Mesothelial cell of epicardium (in vitro differentiated cells): Measurements from ENCODE around the gene BMPR1B. TPM values are rescaled to one million over a fixed set of nuclear protein-coding genes. Genes with fewer than 3 reads are reported as not detected.

ENCODE experiments used
- DNase-seq, 2 experiments: peaks; one replicate each; pipeline ENCODE4 v3.0.0; 2021; ENCODE audit warnings: low spot score in 2 of 2; ENCODE audit not compliant: unreplicated experiment in 2 of 2
- H3K27ac Mint-ChIP-seq: 2 replicates; pipeline ENCODE4 v1.8.0; 2021; ENCODE audit warnings: mixed read lengths
- H3K27me3 Mint-ChIP-seq: 2 replicates; pipeline ENCODE4 v1.8.0; 2021; ENCODE audit warnings: low read depth, mixed read lengths
- H3K36me3 Mint-ChIP-seq: 2 replicates; pipeline ENCODE4 v1.8.0; 2021; ENCODE audit warnings: mixed read lengths
- H3K4me1 Mint-ChIP-seq: 2 replicates; pipeline ENCODE4 v1.8.0; 2021; ENCODE audit warnings: mixed read lengths
- H3K4me3 Mint-ChIP-seq: 2 replicates; pipeline ENCODE4 v1.8.0; 2021; ENCODE audit warnings: mild to moderate bottlenecking, moderate library complexity, mixed read lengths
- H3K9me3 Mint-ChIP-seq: 2 replicates; pipeline ENCODE4 v1.8.0; 2021; ENCODE audit warnings: mixed read lengths
- total RNA-seq: library from RNA; stranded (reverse); gene quantifications from 3 replicates; pipeline ENCODE4 v1.2.1, GENCODE V29; 2021
- TF ChIP-seq, protein P1 (sequence below): fragments of 200-600 bp; sonication (generic); IDR thresholded peaks from one replicate; pipeline ENCODE4 v1.5.0; 2021; ENCODE audit warnings: antibody characterized with exemption; ENCODE audit not compliant: unreplicated experiment

The BMPR1B gene
- total RNA-seq, 1 donor from 2014 or later: 2.6 TPM

DNA sequence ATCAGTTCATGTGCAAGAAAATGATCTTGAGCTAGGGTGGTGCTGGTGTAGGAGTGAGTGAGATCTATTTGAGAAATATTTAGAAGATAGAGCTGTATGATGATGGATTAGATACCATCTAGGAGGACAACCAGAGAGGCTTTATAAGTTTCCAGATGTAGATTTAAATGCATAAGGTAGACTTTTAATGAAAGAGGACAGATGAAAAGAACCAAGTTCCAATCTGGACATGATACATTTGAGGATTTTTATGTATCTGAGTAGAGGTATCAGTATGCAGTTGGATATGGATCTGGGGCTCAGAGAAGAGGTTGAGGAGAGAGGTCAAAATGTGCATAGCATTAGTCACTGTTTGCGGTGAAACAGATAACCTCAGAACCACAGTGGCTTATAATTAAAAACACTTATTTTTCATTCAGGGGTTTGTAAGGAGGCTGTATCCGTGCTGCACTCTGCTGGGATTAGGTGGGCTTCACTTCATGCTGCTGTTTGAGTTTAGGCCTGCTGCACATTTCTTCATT, 348.7 kb downstream of the BMPR1B start:
- TF ChIP-seq, protein P1, sequence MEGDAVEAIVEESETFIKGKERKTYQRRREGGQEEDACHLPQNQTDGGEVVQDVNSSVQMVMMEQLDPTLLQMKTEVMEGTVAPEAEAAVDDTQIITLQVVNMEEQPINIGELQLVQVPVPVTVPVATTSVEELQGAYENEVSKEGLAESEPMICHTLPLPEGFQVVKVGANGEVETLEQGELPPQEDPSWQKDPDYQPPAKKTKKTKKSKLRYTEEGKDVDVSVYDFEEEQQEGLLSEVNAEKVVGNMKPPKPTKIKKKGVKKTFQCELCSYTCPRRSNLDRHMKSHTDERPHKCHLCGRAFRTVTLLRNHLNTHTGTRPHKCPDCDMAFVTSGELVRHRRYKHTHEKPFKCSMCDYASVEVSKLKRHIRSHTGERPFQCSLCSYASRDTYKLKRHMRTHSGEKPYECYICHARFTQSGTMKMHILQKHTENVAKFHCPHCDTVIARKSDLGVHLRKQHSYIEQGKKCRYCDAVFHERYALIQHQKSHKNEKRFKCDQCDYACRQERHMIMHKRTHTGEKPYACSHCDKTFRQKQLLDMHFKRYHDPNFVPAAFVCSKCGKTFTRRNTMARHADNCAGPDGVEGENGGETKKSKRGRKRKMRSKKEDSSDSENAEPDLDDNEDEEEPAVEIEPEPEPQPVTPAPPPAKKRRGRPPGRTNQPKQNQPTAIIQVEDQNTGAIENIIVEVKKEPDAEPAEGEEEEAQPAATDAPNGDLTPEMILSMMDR: no peak
- Mint-ChIP-seq H3K4me1 (peaks cover 9% of the 10 kb centered on the region), H3K4me3 (no peak overlapping the region), H3K36me3 (no peaks in the 10 kb centered on the region), H3K27me3 (peaks cover 5% of the 10 kb centered on the region), H3K9me3 (no peaks in the 10 kb centered on the region), H3K27ac (no peak overlapping the region)
- DNase-seq: no peak

DNA sequence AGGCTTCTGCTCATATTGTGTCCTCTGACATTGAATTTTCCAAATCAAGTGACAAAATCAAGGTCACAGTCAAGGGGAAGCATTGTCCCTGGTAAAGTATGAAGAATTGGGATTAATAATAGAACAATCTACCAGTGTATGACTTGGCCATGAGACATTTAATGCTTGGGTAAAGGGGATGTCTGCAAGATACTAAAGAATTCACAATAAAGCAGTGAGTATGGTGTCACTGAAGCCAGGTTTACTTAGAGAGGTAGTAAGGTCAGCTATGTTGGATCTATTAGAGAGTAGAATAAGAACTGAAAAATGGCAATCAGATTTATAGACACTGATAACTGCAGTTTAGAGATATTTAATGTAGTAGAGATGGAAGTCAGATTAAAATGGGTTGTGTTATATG, 349.2 kb downstream of the BMPR1B start:
- peaks cover 9% of the 10 kb centered on the region for H3K4me1 Mint-ChIP-seq
- H3K36me3 Mint-ChIP-seq: no peaks in the 10 kb centered on the region
- H3K27me3 Mint-ChIP-seq: peaks cover 5% of the 10 kb centered on the region
- TF ChIP-seq, protein P1: no peak
- no peak overlapping the region for H3K27ac Mint-ChIP-seq
- DNase-seq: no peak
- no peak overlapping the region for H3K4me3 Mint-ChIP-seq
- no peaks in the 10 kb centered on the region for H3K9me3 Mint-ChIP-seq

DNA sequence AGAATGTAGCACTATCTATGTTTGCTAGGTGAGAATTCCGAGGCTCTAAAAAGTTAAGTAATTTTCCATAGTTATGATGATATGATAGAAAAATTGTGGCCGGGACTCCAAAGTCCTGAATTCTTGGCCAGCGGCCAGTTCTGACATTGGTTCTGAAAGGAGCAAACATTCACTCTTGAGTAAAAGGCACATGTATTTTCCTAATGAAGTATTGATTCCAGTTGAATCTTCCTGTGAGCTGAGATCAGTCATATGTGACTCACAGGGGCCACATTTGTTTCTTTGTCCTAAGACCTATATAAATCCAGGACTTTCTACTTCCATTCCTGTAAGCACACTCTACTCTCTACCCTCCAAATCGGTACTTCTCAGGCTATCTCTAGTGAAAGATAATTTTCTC, 349.9 kb downstream of the BMPR1B start:
- Mint-ChIP-seq H3K27ac (no peak overlapping the region), H3K27me3 (peaks cover 8% of the 10 kb centered on the region), H3K4me3 (no peak overlapping the region), H3K4me1 (peaks cover 9% of the 10 kb centered on the region), H3K9me3 (no peaks in the 10 kb centered on the region), H3K36me3 (no peaks in the 10 kb centered on the region)
- TF ChIP-seq, protein P1: no peak
- no peak for DNase-seq

DNA sequence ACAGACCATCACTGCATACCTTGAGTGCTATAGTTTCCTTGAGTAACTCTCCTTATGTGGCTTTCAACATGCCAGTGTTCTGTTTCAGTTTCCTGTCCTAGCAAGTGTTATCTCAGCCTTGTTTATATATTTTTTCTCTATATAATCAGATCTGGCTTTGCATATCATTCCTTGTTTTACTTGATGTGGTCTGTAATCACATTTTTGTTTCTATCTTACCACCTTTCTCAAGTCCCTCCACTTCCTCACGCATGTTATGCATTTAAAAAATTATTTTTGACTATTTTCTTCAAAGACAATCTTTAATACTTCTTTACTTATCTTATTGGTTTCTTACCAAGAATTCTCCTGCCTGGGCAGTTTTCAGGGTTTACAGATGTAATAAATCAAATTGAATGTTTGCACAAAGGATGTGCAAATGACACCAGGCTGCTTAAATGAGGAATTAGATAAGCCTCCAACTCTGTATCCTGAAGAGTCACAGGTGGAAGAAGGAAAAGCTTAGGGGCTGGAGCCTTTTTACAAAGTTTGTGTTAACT, 351.2 kb downstream of the BMPR1B start:
- H3K36me3 Mint-ChIP-seq: no peaks in the 10 kb centered on the region
- H3K9me3 Mint-ChIP-seq: no peaks in the 10 kb centered on the region
- H3K4me3 Mint-ChIP-seq: no peak overlapping the region
- H3K27ac Mint-ChIP-seq: no peak overlapping the region
- H3K27me3 Mint-ChIP-seq: peaks cover 8% of the 10 kb centered on the region
- H3K4me1 Mint-ChIP-seq: peaks cover 9% of the 10 kb centered on the region
- no peak for DNase-seq
- TF ChIP-seq, protein P1: no peak

DNA sequence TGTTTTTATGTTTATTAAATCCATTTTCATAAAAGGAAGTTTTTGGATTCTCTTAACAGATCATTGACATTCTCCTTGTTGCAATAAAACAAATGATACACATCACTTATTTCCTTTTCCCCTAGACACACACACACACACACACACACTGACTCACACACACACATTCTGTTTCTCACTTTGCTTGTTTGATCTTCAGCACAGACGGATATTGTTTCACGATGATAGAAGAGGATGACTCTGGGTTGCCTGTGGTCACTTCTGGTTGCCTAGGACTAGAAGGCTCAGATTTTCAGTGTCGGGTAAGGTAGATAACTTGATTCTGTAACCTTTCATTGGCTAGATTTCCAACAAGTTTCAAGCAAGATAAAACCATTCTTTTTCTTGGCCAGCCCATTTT, 356.8 kb downstream of the BMPR1B start:
- DNase-seq: no peak
- H3K9me3 Mint-ChIP-seq: no peaks in the 10 kb centered on the region
- H3K4me1 Mint-ChIP-seq: peaks cover 7% of the 10 kb centered on the region
- no peak overlapping the region for H3K27ac Mint-ChIP-seq
- TF ChIP-seq, protein P1: no peak
- H3K36me3 Mint-ChIP-seq: no peaks in the 10 kb centered on the region
- H3K4me3 Mint-ChIP-seq: no peak overlapping the region
- peaks cover 6% of the 10 kb centered on the region for H3K27me3 Mint-ChIP-seq
